SH-SY5Y (cell line): Measurements from ENCODE around the gene CGRRF1.

ENCODE experiments used
- GATA2 ChIP-seq: IDR thresholded peaks from 2 replicates; pipeline ENCODE4 v1.6.1; 2011; ENCODE audit warnings: mild to moderate bottlenecking, low read depth, low read length
- GATA3 ChIP-seq: IDR thresholded peaks from 2 replicates; pipeline ENCODE4 v1.6.1; 2011; ENCODE audit warnings: low read depth, mild to moderate bottlenecking, low read length, moderate library complexity

- TF ChIP-seq GATA2 (no peak), GATA3 (no peak)
Observed at GRCh38 chr14:54529811-54530210, 20.1 kb downstream of the CGRRF1 start.
